HepG2 (cell line): ENCODE measurements around the gene ARMH1. TPM values are rescaled to one million over a fixed set of nuclear protein-coding genes. Genes with fewer than 3 reads are reported as not detected.
A peak's percentile ranks its signal among the peaks of the same experiment; 100 is the strongest.

Source experiments
- MED1 ChIP-seq: sonication (generic); formaldehyde crosslinking; IDR thresholded peaks from 2 replicates; pipeline ENCODE4 v1.4.0; 2020; ENCODE audit warnings: missing genetic modification reagents
- NFAT5 ChIP-seq: sonication (generic); formaldehyde crosslinking; IDR thresholded peaks from 2 replicates; pipeline ENCODE4 v1.4.0; 2020; ENCODE audit warnings: missing genetic modification reagents
- PAWR ChIP-seq: sonication (generic); formaldehyde crosslinking; IDR thresholded peaks from 2 replicates; pipeline ENCODE4 v1.4.0; 2020; ENCODE audit warnings: missing genetic modification reagents, mild to moderate bottlenecking, borderline replicate concordance
- WIZ ChIP-seq: sonication (generic); formaldehyde crosslinking; IDR thresholded peaks from 2 replicates; pipeline ENCODE4 v1.5.1; 2020; ENCODE audit warnings: mild to moderate bottlenecking, missing genetic modification reagents
- ZMYM2 ChIP-seq: sonication (generic); formaldehyde crosslinking; IDR thresholded peaks from 2 replicates; pipeline ENCODE4 v1.8.0; 2022; ENCODE audit warnings: mild to moderate bottlenecking, missing genetic modification reagents
- ZNF136 ChIP-seq: sonication (generic); formaldehyde crosslinking; IDR thresholded peaks from 2 replicates; pipeline ENCODE4 v1.8.1; 2022; ENCODE audit warnings: low read depth, mild to moderate bottlenecking, moderate library complexity, missing genetic modification reagents
- ZNF17 ChIP-seq: sonication (generic); formaldehyde crosslinking; IDR thresholded peaks from 2 replicates; pipeline ENCODE4 v1.5.0; 2020; ENCODE audit warnings: mild to moderate bottlenecking, missing genetic modification reagents
- ZNF264 ChIP-seq: sonication (generic); formaldehyde crosslinking; IDR thresholded peaks from 2 replicates; pipeline ENCODE4 v1.4.0; 2020; ENCODE audit warnings: missing genetic modification reagents
- ZNF3 ChIP-seq: IDR thresholded peaks from 2 replicates; pipeline ENCODE4 v1.7.0; 2017; ENCODE audit warnings: inconsistent platforms
- ZNF354B ChIP-seq: sonication (generic); formaldehyde crosslinking; IDR thresholded peaks from 2 replicates; pipeline ENCODE4 v1.8.0; 2022; ENCODE audit warnings: mild to moderate bottlenecking, missing genetic modification reagents
- ZNF644 ChIP-seq: IDR thresholded peaks from 2 replicates; pipeline ENCODE4 v1.6.1; 2016; ENCODE audit warnings: low read depth
- ZNF703 ChIP-seq: sonication (generic); formaldehyde crosslinking; IDR thresholded peaks from 2 replicates; pipeline ENCODE4 v1.5.1; 2020; ENCODE audit warnings: missing genetic modification reagents, mild to moderate bottlenecking, moderate library complexity, borderline replicate concordance
- ZNF766 ChIP-seq: sonication (generic); formaldehyde crosslinking; IDR thresholded peaks from 2 replicates; pipeline ENCODE4 v1.5.0; 2020; ENCODE audit warnings: missing genetic modification reagents, borderline replicate concordance
- ZNF83 ChIP-seq: sonication (generic); formaldehyde crosslinking; IDR thresholded peaks from 2 replicates; pipeline ENCODE4 v1.4.0; 2020; ENCODE audit warnings: missing genetic modification reagents, mild to moderate bottlenecking, borderline replicate concordance
- ZNF841 ChIP-seq: sonication (generic); formaldehyde crosslinking; IDR thresholded peaks from 2 replicates; pipeline ENCODE4 v1.8.1; 2023; ENCODE audit warnings: missing genetic modification reagents, borderline replicate concordance
- ZNF878 ChIP-seq: sonication (generic); formaldehyde crosslinking; IDR thresholded peaks from 2 replicates; pipeline ENCODE4 v1.8.1; 2023; ENCODE audit warnings: mild to moderate bottlenecking, missing genetic modification reagents, moderate library complexity
- ZSCAN31 ChIP-seq: sonication (generic); formaldehyde crosslinking; IDR thresholded peaks from 2 replicates; pipeline ENCODE4 v1.5.0; 2020; ENCODE audit warnings: low read depth, mild to moderate bottlenecking, missing genetic modification reagents
- polyA plus RNA-seq, 8 experiments: library from polyadenylated mRNA; depleted of rRNA in 3 of 8; stranded (reverse) in 7 of 8; unstranded in 1 of 8; fragments of >200 nt; fragmentation: Illumina TruSeq in 4 of 8; extraction: Trizol in 4 of 8; gene quantifications; 2 replicates each; pipeline versions ENCODE4 v1.2.1 to v1.2.3, GENCODE V29; 2011 to 2016; ENCODE audit warnings: low read depth in 4 of 8, missing spikeins in 1 of 8, mixed read lengths in 1 of 8; ENCODE audit not compliant: insufficient read depth in 1 of 8
- total RNA-seq, 5 experiments: library from RNA; depleted of rRNA; stranded (reverse); fragments of >200 nt; fragmentation: Illumina TruSeq; extraction: Trizol; gene quantifications; 2 replicates each; pipeline ENCODE4 v1.2.3, GENCODE V29; 2016; ENCODE audit warnings: low read depth in 1 of 5
- TF ChIP-seq, protein P1 (sequence below): sonication (generic); formaldehyde crosslinking; IDR thresholded peaks from 2 replicates; pipeline ENCODE4 v1.4.0; 2020; ENCODE audit warnings: missing genetic modification reagents, borderline replicate concordance

ARMH1 gene
- total and polyA plus RNA-seq, 2 of the 13 experiments (the other 11 are each of a cell fraction or from before 2014, with no cell fraction given) = 0.69 TPM; not detected in 1

DNA sequence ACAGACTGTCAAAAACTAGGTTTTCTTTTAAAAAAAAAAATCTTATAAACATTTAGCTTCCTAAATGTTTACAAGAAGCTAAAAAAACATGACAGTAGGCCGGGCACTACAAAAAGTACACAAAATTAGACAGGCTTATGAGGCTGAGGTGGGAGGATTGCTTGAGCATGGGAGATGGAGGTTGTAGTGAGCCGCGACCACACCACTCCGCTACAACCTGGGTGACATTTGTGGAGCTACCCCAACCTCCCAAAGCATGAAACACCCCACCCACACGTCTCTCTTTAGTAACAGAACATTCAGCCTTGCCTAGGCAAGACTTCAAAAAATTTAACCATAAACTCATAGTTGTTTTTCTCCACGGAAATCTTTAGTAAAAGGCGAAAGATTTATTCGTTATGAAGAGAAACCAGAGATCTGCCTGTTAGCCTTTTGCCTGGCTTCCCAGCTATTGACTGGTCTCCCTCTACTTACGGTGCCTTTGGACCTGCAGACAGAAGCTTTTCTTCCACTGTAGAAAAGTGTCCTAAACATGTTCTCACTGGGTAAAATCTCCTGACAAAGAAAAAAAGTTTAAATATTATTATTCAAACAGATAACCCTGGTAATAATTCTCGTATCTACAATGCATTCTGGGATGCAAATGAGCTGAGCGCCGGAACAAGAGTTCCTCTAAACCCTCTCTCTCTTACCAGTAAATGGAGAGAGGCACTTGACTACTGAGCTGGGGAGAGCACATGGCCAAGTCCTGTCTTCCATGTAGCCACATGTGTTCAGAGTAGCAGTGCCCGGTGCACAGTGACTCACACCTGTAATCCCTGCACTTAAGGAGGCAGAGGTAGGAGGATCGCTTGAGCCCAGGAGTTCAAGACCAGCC, 47.2 kb downstream of the ARMH1 start (continued):
- TF ChIP-seq ZNF83 (CRISPR knock-in tag) (no peak), ZNF354B (CRISPR knock-in tag) (no peak), MED1 (CRISPR knock-in tag) (peak; percentile 97), NFAT5 (CRISPR knock-in tag) (0 out of 2 replicates have a peak, but pooled peaks have one; percentile 49), PAWR (CRISPR knock-in tag) (no peak), ZMYM2 (CRISPR knock-in tag) (0 out of 2 replicates have a peak, but pooled peaks have one; percentile 17), WIZ (0 out of 2 replicates have a peak, but pooled peaks have one; percentile 21), ZNF136 (CRISPR knock-in tag) (no peak), ZNF841 (CRISPR knock-in tag) (no peak), ZNF17 (CRISPR knock-in tag) (no peak), ZNF264 (CRISPR knock-in tag) (peak; percentile 43; the same call in 1 of the 2 replicates), ZNF644 (CRISPR knock-in tag) (no peak; the same call in 1 of the 2 replicates), ZNF878 (CRISPR knock-in tag) (peak; percentile 89), ZSCAN31 (peak; percentile 86; the same call in 1 of the 2 replicates), ZNF703 (CRISPR knock-in tag) (no peak), ZNF766 (peak; percentile 49; the same call in 1 of the 2 replicates), ZNF3 (CRISPR knock-in tag) (peak; percentile 47; the same call in 1 of the 2 replicates)
- TF ChIP-seq, protein P1, sequence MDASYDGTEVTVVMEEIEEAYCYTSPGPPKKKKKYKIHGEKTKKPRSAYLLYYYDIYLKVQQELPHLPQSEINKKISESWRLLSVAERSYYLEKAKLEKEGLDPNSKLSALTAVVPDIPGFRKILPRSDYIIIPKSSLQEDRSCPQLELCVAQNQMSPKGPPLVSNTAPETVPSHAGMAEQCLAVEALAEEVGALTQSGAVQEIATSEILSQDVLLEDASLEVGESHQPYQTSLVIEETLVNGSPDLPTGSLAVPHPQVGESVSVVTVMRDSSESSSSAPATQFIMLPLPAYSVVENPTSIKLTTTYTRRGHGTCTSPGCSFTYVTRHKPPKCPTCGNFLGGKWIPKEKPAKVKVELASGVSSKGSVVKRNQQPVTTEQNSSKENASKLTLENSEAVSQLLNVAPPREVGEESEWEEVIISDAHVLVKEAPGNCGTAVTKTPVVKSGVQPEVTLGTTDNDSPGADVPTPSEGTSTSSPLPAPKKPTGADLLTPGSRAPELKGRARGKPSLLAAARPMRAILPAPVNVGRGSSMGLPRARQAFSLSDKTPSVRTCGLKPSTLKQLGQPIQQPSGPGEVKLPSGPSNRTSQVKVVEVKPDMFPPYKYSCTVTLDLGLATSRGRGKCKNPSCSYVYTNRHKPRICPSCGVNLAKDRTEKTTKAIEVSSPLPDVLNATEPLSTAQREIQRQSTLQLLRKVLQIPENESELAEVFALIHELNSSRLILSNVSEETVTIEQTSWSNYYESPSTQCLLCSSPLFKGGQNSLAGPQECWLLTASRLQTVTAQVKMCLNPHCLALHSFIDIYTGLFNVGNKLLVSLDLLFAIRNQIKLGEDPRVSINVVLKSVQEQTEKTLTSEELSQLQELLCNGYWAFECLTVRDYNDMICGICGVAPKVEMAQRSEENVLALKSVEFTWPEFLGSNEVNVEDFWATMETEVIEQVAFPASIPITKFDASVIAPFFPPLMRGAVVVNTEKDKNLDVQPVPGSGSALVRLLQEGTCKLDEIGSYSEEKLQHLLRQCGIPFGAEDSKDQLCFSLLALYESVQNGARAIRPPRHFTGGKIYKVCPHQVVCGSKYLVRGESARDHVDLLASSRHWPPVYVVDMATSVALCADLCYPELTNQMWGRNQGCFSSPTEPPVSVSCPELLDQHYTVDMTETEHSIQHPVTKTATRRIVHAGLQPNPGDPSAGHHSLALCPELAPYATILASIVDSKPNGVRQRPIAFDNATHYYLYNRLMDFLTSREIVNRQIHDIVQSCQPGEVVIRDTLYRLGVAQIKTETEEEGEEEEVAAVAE (CRISPR knock-in tag) = 0 out of 2 replicates have a peak, but pooled peaks have one; percentile 33
